KMS-11 (cell line): ENCODE results near the gene NUDT14.

Experiments
- H2AFZ ChIP-seq: fragments of 200-600 bp; sonication (generic); 2 replicates; pipeline ENCODE4 v1.6.1; 2016; ENCODE audit warnings: antibody characterized with exemption, mixed run types, low read depth
- H3K27ac ChIP-seq: fragments of 200-600 bp; sonication (generic); 2 replicates; pipeline ENCODE4 v1.6.1; 2016; ENCODE audit warnings: mild to moderate bottlenecking, mixed run types
- H3K27me3 ChIP-seq: fragments of 200-600 bp; sonication (generic); 2 replicates; pipeline ENCODE4 v1.6.1; 2017; ENCODE audit warnings: mild to moderate bottlenecking, low read depth, mixed run types, moderate library complexity; ENCODE audit not compliant: insufficient read depth
- H3K36me3 ChIP-seq: fragments of 200-600 bp; sonication (generic); 2 replicates; pipeline ENCODE4 v1.6.1; 2017; ENCODE audit warnings: mild to moderate bottlenecking, mixed run types; ENCODE audit not compliant: insufficient read depth
- H3K4me1 ChIP-seq: fragments of 200-600 bp; sonication (generic); 2 replicates; pipeline ENCODE4 v1.6.1; 2016; ENCODE audit warnings: mild to moderate bottlenecking, low read depth, mixed run types; ENCODE audit not compliant: poor library complexity, severe bottlenecking
- H3K4me2 ChIP-seq: fragments of 200-600 bp; sonication (generic); 2 replicates; pipeline ENCODE4 v1.7.0; 2016; ENCODE audit warnings: mild to moderate bottlenecking, mixed run types
- H3K4me3 ChIP-seq: fragments of 200-600 bp; sonication (generic); IDR thresholded peaks from 2 replicates; pipeline ENCODE4 v1.6.1; 2017; ENCODE audit warnings: low read depth, low read length, mixed read lengths; ENCODE audit not compliant: insufficient read depth
- H3K79me2 ChIP-seq: fragments of 200-600 bp; sonication (generic); 2 replicates; pipeline ENCODE4 v1.6.1; 2016; ENCODE audit warnings: low read depth, mixed run types; ENCODE audit not compliant: insufficient read depth
- H3K9ac ChIP-seq: fragments of 200-600 bp; sonication (generic); 2 replicates; pipeline ENCODE4 v1.6.1; 2016; ENCODE audit warnings: mild to moderate bottlenecking, mixed run types
- H4K20me1 ChIP-seq: fragments of 200-600 bp; sonication (generic); 2 replicates; pipeline ENCODE4 v1.6.1; 2016; ENCODE audit warnings: mild to moderate bottlenecking, mixed run types; ENCODE audit not compliant: insufficient read depth
- TF ChIP-seq, protein P1 (sequence below): fragments of 200-600 bp; sonication (generic); conservative IDR thresholded peaks from 2 replicates; pipeline ENCODE4 v1.6.1; 2017; ENCODE audit warnings: low read depth, mild to moderate bottlenecking, antibody characterized with exemption, low read length, moderate library complexity, mixed read lengths

Gene NUDT14

GRCh38 chr14:105168093-105168420 is 13.1 kb downstream of the NUDT14 start:
- H3K9ac ChIP-seq = no peak overlapping the region
- H3K27me3 ChIP-seq = no peaks in the 10 kb centered on the region; the same call in 1 of the 2 replicates
- no peak overlapping the region for H3K4me2 ChIP-seq
- no peak overlapping the region for H3K4me3 ChIP-seq
- no peaks in the 10 kb centered on the region for H4K20me1 ChIP-seq
- H3K27ac ChIP-seq = no peak overlapping the region
- H2AFZ ChIP-seq = no peak overlapping the region
- TF ChIP-seq, protein P1, sequence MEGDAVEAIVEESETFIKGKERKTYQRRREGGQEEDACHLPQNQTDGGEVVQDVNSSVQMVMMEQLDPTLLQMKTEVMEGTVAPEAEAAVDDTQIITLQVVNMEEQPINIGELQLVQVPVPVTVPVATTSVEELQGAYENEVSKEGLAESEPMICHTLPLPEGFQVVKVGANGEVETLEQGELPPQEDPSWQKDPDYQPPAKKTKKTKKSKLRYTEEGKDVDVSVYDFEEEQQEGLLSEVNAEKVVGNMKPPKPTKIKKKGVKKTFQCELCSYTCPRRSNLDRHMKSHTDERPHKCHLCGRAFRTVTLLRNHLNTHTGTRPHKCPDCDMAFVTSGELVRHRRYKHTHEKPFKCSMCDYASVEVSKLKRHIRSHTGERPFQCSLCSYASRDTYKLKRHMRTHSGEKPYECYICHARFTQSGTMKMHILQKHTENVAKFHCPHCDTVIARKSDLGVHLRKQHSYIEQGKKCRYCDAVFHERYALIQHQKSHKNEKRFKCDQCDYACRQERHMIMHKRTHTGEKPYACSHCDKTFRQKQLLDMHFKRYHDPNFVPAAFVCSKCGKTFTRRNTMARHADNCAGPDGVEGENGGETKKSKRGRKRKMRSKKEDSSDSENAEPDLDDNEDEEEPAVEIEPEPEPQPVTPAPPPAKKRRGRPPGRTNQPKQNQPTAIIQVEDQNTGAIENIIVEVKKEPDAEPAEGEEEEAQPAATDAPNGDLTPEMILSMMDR = no peak
- H3K4me1 ChIP-seq = peaks cover 11% of the 10 kb centered on the region
- no peaks in the 10 kb centered on the region for H3K36me3 ChIP-seq
- no peaks in the 10 kb centered on the region for H3K79me2 ChIP-seq

DNA sequence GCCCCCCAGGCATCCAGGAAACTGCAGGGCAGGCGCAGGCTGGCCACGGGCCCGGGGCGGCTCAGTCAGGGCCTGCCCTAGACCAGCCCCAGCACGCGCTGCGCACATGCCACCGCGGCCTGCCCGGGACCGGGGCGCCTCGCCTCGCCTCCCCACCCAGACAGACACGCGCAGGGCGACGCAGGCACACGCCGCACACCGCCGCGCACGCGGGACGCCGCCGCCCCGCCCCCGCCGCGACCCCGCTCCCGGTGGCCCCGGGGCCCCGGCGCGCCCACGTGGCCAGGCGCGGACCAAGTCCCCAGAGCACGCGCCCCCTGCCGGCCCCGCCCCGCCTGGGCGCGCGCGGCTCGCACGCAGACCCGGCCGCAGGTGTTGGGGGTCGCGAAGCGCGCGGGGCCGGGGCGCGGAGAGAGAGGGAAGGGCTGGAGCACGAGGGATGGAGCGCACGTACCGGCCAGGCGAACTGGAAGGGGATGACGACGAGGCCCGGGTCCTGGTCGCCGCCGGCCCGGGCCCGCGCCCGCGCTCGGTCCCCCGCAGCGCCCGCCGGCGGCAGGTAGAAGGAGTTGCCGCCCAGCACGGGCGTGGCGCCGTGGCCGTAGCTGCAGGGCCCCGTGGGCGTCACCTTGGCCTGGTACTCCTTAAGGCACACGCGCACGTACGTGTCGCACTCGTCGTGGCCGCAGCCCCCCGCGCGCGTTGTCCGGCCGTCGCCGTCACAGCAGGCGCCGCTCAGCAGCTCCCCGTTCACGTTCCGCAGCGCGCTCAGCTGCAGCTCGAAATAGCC is 13.6 kb downstream of the NUDT14 start:
- Histone ChIP-seq H4K20me1 (no peaks in the 10 kb centered on the region), H3K36me3 (no peaks in the 10 kb centered on the region), H3K4me2 (no peak overlapping the region), H3K79me2 (no peaks in the 10 kb centered on the region), H3K27ac (no peak overlapping the region), H3K9ac (no peak overlapping the region), H3K27me3 (no peaks in the 10 kb centered on the region; the same call in 1 of the 2 replicates), H3K4me1 (peaks cover 11% of the 10 kb centered on the region), H3K4me3 (no peak overlapping the region), H2AFZ (no peak overlapping the region)
- TF ChIP-seq, protein P1 = no peak

GRCh38 chr14:105166571-105167302 is 14.4 kb downstream of the NUDT14 start:
- no peak overlapping the region for H3K27ac ChIP-seq
- no peak overlapping the region for H2AFZ ChIP-seq
- no peak overlapping the region for H3K4me3 ChIP-seq
- no peak overlapping the region for H3K9ac ChIP-seq
- H4K20me1 ChIP-seq = no peaks in the 10 kb centered on the region
- no peaks in the 10 kb centered on the region; the same call in 1 of the 2 replicates for H3K27me3 ChIP-seq
- H3K4me1 ChIP-seq = peaks cover 11% of the 10 kb centered on the region
- TF ChIP-seq, protein P1 = no peak
- no peaks in the 10 kb centered on the region for H3K79me2 ChIP-seq
- no peaks in the 10 kb centered on the region for H3K36me3 ChIP-seq
- no peak overlapping the region for H3K4me2 ChIP-seq

- H3K4me3 ChIP-seq = no peak overlapping the region
- H3K27me3 ChIP-seq = no peaks in the 10 kb centered on the region; the same call in 1 of the 2 replicates
- H3K79me2 ChIP-seq = no peaks in the 10 kb centered on the region
- no peak overlapping the region for H3K9ac ChIP-seq
- H2AFZ ChIP-seq = no peak overlapping the region
- H3K27ac ChIP-seq = no peak overlapping the region
- H3K4me2 ChIP-seq = no peak overlapping the region
- H3K4me1 ChIP-seq = peaks cover 11% of the 10 kb centered on the region
- H4K20me1 ChIP-seq = no peaks in the 10 kb centered on the region
- H3K36me3 ChIP-seq = no peaks in the 10 kb centered on the region
- TF ChIP-seq, protein P1 = no peak
Observed at GRCh38 chr14:105165761-105166485, 15.2 kb downstream of the NUDT14 start.
